Testis (tissue), 3 donors: ENCODE measurements around the gene FITM1. TPM values are rescaled to one million over a fixed set of nuclear protein-coding genes. Genes with fewer than 3 reads are reported as not detected.

Source experiments
- DNase-seq: peaks from one replicate; pipeline ENCODE4 v3.0.0-alpha.2; 2019
- H3K27ac ChIP-seq, 2 donors: fragments of 200-600 bp; sonication (generic); one replicate each; pipeline ENCODE4 v1.5.1; 2019
- H3K27me3 ChIP-seq: fragments of 200-600 bp; sonication (generic); one replicate; pipeline ENCODE4 v1.5.1; 2019
- H3K36me3 ChIP-seq: fragments of 200-600 bp; sonication (generic); one replicate; pipeline ENCODE4 v1.5.1; 2017; ENCODE audit warnings: low read depth; ENCODE audit errors: missing control alignments
- H3K4me1 ChIP-seq: fragments of 200-600 bp; sonication (generic); one replicate; pipeline ENCODE4 v1.5.1; 2019
- H3K4me3 ChIP-seq, 2 donors: fragments of 200-600 bp; sonication (generic); one replicate each; pipeline ENCODE4 v1.5.1; 2017 to 2019
- H3K9me3 ChIP-seq: fragments of 200-600 bp; sonication (generic); one replicate; pipeline ENCODE4 v1.5.1; 2017
- CTCF ChIP-seq, 3 experiments: fragments of 450-650 bp in 2 of 3; fragments of 200-600 bp in 1 of 3; sonication (generic) in 1 of 3; IDR thresholded peaks; one replicate each; pipeline ENCODE4 v1.5.1; 2016 to 2019; ENCODE audit warnings: antibody characterized with exemption in 3 of 3, mild to moderate bottlenecking in 2 of 3, moderate library complexity in 1 of 3
- POLR2A ChIP-seq: fragments of 450-650 bp; IDR thresholded peaks from one replicate; pipeline ENCODE4 v1.6.1; 2017; ENCODE audit warnings: antibody characterized with exemption, mild to moderate bottlenecking, moderate library complexity
- WGBS, 2 donors: methylation state at CpG; one replicate each; pipeline ENCODE4 v1.1.5; 2018; 5-methylcytosine and 5-hydroxymethylcytosine counted together
- intact Hi-C: fragments of 100-400 bp; cut with DNase I; formaldehyde crosslinking; loops from one replicate; pipeline ENCODE4 v1.15.1; 2023; ENCODE audit warnings: low total_unique reads
- polyA plus RNA-seq: library from polyadenylated mRNA; stranded (reverse); fragments of 350-450 nt; fragmentation: Illumina TruSeq; extraction: RNeasy Lipid Tissue Mini Kit (QIAGEN cat#74804); gene quantifications from one replicate; pipeline ENCODE4 v1.2.3, GENCODE V29; 2014; ENCODE audit warnings: low read depth, low replicate concordance; ENCODE audit not compliant: insufficient read depth
- total RNA-seq, 2 donors: library from RNA; depleted of rRNA; stranded (reverse); fragments of >200 nt; gene quantifications; one replicate each; pipeline ENCODE4 v1.2.3, GENCODE V29; 2016

FITM1 gene
- total and polyA plus RNA-seq, 3 donors from 2014 or later = 2.2 to 3.7 (median 3.5) TPM

- no peak for DNase-seq
- no peak overlapping the region for H3K4me3 ChIP-seq
- H3K27me3 ChIP-seq = no peaks in the 10 kb centered on the region
- no peaks in the 10 kb centered on the region for H3K36me3 ChIP-seq
- no peak for TF ChIP-seq POLR2A
- TF ChIP-seq CTCF (IDR thresholded peaks at IDR 0.05) = no peak
- intact Hi-C loops = no loop called here
- 83 to 100% methylated on average over 2 of the region's 2 CpGs for WGBS, 2 donors
- H3K27ac ChIP-seq = no peak overlapping the region
- H3K4me1 ChIP-seq = no peaks in the 10 kb centered on the region
- no peaks in the 10 kb centered on the region for H3K9me3 ChIP-seq
These were observed 42.4 kb upstream of the FITM1 start for GRCh38 chr14:24088095-24088494.

- Histone ChIP-seq H3K36me3 (no peaks in the 10 kb centered on the region), H3K27ac (no peak overlapping the region), H3K4me1 (peaks cover 9% of the 10 kb centered on the region), H3K9me3 (no peaks in the 10 kb centered on the region), H3K27me3 (no peaks in the 10 kb centered on the region), H3K4me3 (no peak overlapping the region)
- WGBS, 2 donors = 83 to 94% methylated on average over 6 of the region's 6 CpGs
- no peak for TF ChIP-seq CTCF (IDR thresholded peaks at IDR 0.05)
- no peak for TF ChIP-seq POLR2A
- intact Hi-C loops = no loop called here
- no peak for DNase-seq
These were observed 40.6 kb upstream of the FITM1 start for GRCh38 chr14:24089890-24090289.

- Histone ChIP-seq H3K4me1 (peaks cover 12% of the 10 kb centered on the region), H3K9me3 (no peaks in the 10 kb centered on the region), H3K27me3 (no peaks in the 10 kb centered on the region), H3K27ac (no peak overlapping the region), H3K4me3 (no peak overlapping the region), H3K36me3 (no peaks in the 10 kb centered on the region)
- intact Hi-C loops = no loop called here
- DNase-seq = no peak
- no peak for TF ChIP-seq CTCF (IDR thresholded peaks at IDR 0.05)
- TF ChIP-seq POLR2A = no peak
These were observed 38.4 kb upstream of the FITM1 start for GRCh38 chr14:24092110-24092504.

- intact Hi-C loops = no loop called here
- Histone ChIP-seq H3K27ac (no peak overlapping the region), H3K9me3 (no peaks in the 10 kb centered on the region), H3K4me3 (no peak overlapping the region), H3K27me3 (no peaks in the 10 kb centered on the region), H3K4me1 (peaks cover 12% of the 10 kb centered on the region), H3K36me3 (no peaks in the 10 kb centered on the region)
- no peak for TF ChIP-seq CTCF (IDR thresholded peaks at IDR 0.05)
- DNase-seq = no peak
- WGBS, 2 donors = 67 to 82% methylated on average over 4 of the region's 4 CpGs
These were observed 37.8 kb upstream of the FITM1 start for GRCh38 chr14:24092505-24093206.

GRCh38 chr14:24093207-24093900, 37.1 kb upstream of the FITM1 start:
- Histone ChIP-seq H3K36me3 (no peaks in the 10 kb centered on the region), H3K27ac (peak overlapping the region in 1 of 2 donors; percentile 82), H3K27me3 (no peaks in the 10 kb centered on the region), H3K9me3 (no peaks in the 10 kb centered on the region), H3K4me1 (peaks cover 12% of the 10 kb centered on the region), H3K4me3 (peak overlapping the region; percentile 54 to 89)
- 42 to 77% methylated on average over 19 of the region's 19 CpGs for WGBS, 2 donors
- no peak for DNase-seq
- intact Hi-C loops = no loop called here
- TF ChIP-seq CTCF (IDR thresholded peaks at IDR 0.05) (no peak), POLR2A (no peak)
